NB4 (cell line): ENCODE measurements around the gene AGER.

Source experiments
- DNase-seq: peaks from one replicate; pipeline ENCODE4 v3.0.0; 2010; ENCODE audit warnings: low read depth
- H3K4me3 ChIP-seq: one replicate; pipeline ENCODE4 v1.5.1; 2011; ENCODE audit warnings: mild to moderate bottlenecking, low read depth, low read length, moderate library complexity
- MYC ChIP-seq: IDR thresholded peaks from 2 replicates; pipeline ENCODE4 v1.6.1; 2011; ENCODE audit warnings: low read depth, low read length
- POLR2A ChIP-seq: IDR thresholded peaks from 2 replicates; pipeline ENCODE4 v1.6.1; 2011; ENCODE audit warnings: mild to moderate bottlenecking; ENCODE audit not compliant: insufficient read length; ENCODE audit errors: extremely low read depth
- TF ChIP-seq, protein P1 (sequence below): IDR thresholded peaks from 2 replicates; pipeline ENCODE4 v1.6.1; 2011; ENCODE audit warnings: low read depth, low read length
- TF ChIP-seq, protein P2 (sequence below): IDR thresholded peaks from one replicate; pipeline ENCODE4 v1.5.1; 2012; ENCODE audit warnings: low read depth, low read length

AGER gene

DNA sequence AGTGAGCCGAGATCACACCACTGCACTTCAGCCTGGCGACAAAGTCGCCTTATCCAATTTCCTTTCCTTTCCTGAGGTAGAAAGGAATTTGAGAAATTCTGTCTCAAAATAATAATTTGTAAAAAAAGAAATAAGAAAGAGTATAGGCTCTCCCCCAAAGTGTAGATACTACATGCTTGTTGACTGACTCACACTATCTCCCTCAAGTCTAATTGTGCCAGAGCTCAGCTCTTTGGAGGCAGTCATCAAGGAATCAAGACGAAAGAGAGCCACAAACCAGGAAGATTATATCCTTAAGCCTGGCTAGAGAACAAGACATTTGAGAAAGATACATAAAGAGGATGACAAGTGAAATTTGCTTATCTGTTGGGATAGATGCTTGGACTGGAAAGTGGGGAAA, 50.3 kb downstream of the AGER start:
- TF ChIP-seq POLR2A = no peak
- TF ChIP-seq, protein P1, sequence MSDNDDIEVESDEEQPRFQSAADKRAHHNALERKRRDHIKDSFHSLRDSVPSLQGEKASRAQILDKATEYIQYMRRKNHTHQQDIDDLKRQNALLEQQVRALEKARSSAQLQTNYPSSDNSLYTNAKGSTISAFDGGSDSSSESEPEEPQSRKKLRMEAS = no peak
- TF ChIP-seq MYC = no peak
- TF ChIP-seq, protein P2, sequence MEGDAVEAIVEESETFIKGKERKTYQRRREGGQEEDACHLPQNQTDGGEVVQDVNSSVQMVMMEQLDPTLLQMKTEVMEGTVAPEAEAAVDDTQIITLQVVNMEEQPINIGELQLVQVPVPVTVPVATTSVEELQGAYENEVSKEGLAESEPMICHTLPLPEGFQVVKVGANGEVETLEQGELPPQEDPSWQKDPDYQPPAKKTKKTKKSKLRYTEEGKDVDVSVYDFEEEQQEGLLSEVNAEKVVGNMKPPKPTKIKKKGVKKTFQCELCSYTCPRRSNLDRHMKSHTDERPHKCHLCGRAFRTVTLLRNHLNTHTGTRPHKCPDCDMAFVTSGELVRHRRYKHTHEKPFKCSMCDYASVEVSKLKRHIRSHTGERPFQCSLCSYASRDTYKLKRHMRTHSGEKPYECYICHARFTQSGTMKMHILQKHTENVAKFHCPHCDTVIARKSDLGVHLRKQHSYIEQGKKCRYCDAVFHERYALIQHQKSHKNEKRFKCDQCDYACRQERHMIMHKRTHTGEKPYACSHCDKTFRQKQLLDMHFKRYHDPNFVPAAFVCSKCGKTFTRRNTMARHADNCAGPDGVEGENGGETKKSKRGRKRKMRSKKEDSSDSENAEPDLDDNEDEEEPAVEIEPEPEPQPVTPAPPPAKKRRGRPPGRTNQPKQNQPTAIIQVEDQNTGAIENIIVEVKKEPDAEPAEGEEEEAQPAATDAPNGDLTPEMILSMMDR = no peak
- DNase-seq = no peak
- H3K4me3 ChIP-seq = no peak overlapping the region

DNA sequence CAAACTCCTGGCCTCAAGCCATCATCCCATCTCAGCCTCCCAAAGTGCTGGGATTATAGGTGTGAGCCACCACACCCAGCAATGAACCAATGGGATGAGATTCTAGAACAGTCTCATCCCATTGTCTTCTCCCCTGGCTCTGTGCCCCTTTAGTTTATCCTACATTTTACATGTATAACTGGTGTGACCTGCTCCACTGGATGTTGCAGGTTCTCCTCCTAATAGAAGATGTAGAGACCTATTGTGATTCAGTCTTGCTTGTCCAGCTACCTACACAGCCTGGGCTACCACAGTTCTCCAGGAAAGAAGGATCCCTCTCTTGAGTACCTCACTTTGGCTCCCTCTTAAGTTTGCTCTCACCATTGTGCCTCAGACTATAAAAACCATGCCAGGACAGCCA, 51.9 kb downstream of the AGER start:
- no peak for TF ChIP-seq MYC
- TF ChIP-seq, protein P2 = no peak
- no peak for TF ChIP-seq POLR2A
- TF ChIP-seq, protein P1 = no peak
- no peak overlapping the region for H3K4me3 ChIP-seq
- no peak for DNase-seq

DNA sequence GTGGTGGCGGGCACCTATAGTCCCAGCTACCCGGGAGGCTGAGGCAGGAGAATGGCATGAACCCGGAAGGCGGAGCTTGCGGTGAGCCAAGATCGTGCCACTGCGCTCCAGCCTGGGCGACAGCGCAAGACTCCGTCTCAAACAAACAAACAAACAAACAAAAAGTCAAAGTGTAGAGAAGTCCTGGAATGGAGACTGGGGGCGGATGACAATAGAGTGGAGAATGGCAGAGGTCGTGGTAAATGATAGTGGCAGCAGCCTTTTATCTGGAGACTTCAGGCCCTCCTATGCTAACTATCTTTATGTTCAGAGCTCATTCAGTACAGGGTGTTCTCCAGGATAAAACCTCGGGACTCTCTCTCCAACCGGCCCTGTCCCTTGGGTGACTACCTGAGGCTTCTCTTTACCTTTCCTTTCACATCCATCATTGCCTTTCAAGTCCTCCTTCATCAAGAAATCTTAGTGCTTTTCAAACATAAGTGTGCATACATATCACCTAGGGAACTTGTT, 52.6 kb downstream of the AGER start:
- TF ChIP-seq MYC (no peak), POLR2A (no peak)
- TF ChIP-seq, protein P2 = no peak
- TF ChIP-seq, protein P1 = no peak
- H3K4me3 ChIP-seq = no peak overlapping the region
- no peak for DNase-seq
